HG02763 (cell line): Measurements from ENCODE around the gene WDR89.
A peak's percentile ranks its signal among the peaks of the same experiment; 100 is the strongest.
"Not testable (repeated sequence)": the region's sequence is repeated elsewhere in the genome, so short reads cannot be mapped to it uniquely, and the experiment has no call there.

Experiments used
- ATAC-seq: cut with Tn5 transposase; IDR thresholded peaks from one replicate; pipeline ENCODE4 v1.9.1; 2021; ENCODE audit warnings: mild to moderate bottlenecking, moderate library complexity; ENCODE audit not compliant: unreplicated experiment

WDR89 gene

GRCh38 chr14:63654346-63654745, 12.7 kb upstream of the WDR89 start:
- ATAC-seq, result no peak

- no peak for ATAC-seq
Observed at GRCh38 chr14:63652406-63652805, 10.7 kb upstream of the WDR89 start.

- ATAC-seq, result no peak
Observed at GRCh38 chr14:63650256-63650952, 8.7 kb upstream of the WDR89 start.

- ATAC-seq, result peak; percentile 59
Observed at GRCh38 chr14:63647696-63648410, 6.2 kb upstream of the WDR89 start.

- no peak for ATAC-seq
Observed at GRCh38 chr14:63644741-63645140, 3.1 kb upstream of the WDR89 start.

GRCh38 chr14:63642656-63643382, 1.1 kb upstream of the WDR89 start:
- no peak for ATAC-seq

GRCh38 chr14:63642229-63642611, 549 bp upstream of the WDR89 start:
- ATAC-seq, result peak; percentile 52

GRCh38 chr14:63638493-63638892, 3.2 kb downstream of the WDR89 start:
- no peak for ATAC-seq

- ATAC-seq, result not testable (repeated sequence)
Observed at GRCh38 chr14:63636094-63636635, 5.5 kb downstream of the WDR89 start.

- no peak for ATAC-seq
Observed at GRCh38 chr14:63633801-63634200, 7.9 kb downstream of the WDR89 start.

GRCh38 chr14:63632932-63633514, 8.6 kb downstream of the WDR89 start:
- no peak for ATAC-seq

GRCh38 chr14:63624701-63625100, 17.0 kb downstream of the WDR89 start:
- ATAC-seq, result no peak

GRCh38 chr14:63624203-63624602, 17.5 kb downstream of the WDR89 start:
- ATAC-seq, result no peak

GRCh38 chr14:63621975-63622374, 19.7 kb downstream of the WDR89 start:
- ATAC-seq, result not testable (repeated sequence)

GRCh38 chr14:63616015-63616414, 25.7 kb downstream of the WDR89 start:
- ATAC-seq, result no peak

GRCh38 chr14:63614679-63615363, 26.9 kb downstream of the WDR89 start:
- no peak for ATAC-seq

GRCh38 chr14:63611078-63611477, 30.6 kb downstream of the WDR89 start:
- no peak for ATAC-seq

- ATAC-seq, result no peak
Observed at GRCh38 chr14:63605041-63605532, 36.6 kb downstream of the WDR89 start.

GRCh38 chr14:63604626-63605025, 37.0 kb downstream of the WDR89 start:
- no peak for ATAC-seq

GRCh38 chr14:63603749-63604277, 37.9 kb downstream of the WDR89 start:
- no peak for ATAC-seq
